ENCODE results near the gene COQ10B.

Gene COQ10B

DNA sequence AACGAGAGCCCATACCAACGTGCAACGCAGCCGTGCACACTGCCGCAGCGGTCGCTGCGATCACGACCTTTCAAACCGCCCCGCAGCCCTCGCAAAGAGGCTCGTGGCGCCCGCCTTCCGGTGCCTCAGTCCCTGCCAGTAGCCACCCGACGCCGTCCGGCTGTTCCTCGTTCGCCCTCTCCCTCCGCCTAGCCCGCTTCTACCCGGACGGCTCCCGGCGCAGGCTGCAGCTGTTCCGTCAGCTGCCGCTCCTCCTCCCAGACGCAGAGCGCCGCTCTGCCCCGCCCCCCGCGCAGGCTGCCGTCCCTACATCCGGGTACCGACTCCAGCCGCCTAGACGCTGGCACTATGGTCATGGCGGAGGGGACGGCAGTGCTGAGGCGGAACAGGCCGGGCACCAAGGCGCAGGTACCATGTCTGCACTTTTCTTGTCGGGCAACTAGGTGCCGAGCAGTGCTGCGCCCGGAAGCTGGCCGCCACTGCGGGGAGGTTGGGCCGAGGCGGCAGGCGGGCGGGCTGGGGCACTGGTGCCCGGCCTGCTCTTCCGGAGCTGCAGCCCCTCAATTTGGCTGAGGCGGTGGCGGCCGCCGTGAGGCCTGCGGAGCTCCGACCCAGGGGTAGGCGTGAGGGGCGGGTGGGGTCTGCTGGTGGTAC lies 62.5 kb downstream of the COQ10B start, which contains the start of gene MOB4:
MOB4 (plus strand) TSS at position 328 of the 654 bp plus-strand sequence; CDS start at position 349, 21 bp downstream.
- Histone ChIP-seq H3K36me3 (peaks cover 8% of the 10 kb centered on the region), H3K4me3 (ENCODE audit: low read depth, low read length) (peak within 1 kb of the TSS; percentile 65), H3K9me3 (ENCODE audit: severe bottlenecking) (no peaks in the 10 kb centered on the region), H3K27ac (peak within 1 kb of the TSS; percentile 93), H3K27me3 (ENCODE audit: insufficient read depth, low read depth, severe bottlenecking) (no peaks in the 10 kb centered on the region)
- TF ChIP-seq, protein P1, sequence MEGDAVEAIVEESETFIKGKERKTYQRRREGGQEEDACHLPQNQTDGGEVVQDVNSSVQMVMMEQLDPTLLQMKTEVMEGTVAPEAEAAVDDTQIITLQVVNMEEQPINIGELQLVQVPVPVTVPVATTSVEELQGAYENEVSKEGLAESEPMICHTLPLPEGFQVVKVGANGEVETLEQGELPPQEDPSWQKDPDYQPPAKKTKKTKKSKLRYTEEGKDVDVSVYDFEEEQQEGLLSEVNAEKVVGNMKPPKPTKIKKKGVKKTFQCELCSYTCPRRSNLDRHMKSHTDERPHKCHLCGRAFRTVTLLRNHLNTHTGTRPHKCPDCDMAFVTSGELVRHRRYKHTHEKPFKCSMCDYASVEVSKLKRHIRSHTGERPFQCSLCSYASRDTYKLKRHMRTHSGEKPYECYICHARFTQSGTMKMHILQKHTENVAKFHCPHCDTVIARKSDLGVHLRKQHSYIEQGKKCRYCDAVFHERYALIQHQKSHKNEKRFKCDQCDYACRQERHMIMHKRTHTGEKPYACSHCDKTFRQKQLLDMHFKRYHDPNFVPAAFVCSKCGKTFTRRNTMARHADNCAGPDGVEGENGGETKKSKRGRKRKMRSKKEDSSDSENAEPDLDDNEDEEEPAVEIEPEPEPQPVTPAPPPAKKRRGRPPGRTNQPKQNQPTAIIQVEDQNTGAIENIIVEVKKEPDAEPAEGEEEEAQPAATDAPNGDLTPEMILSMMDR (IDR thresholded peaks at IDR 0.05; ENCODE audit: low read depth, low read length), result no peak
- DNase-seq, result peak; percentile 96

DNA sequence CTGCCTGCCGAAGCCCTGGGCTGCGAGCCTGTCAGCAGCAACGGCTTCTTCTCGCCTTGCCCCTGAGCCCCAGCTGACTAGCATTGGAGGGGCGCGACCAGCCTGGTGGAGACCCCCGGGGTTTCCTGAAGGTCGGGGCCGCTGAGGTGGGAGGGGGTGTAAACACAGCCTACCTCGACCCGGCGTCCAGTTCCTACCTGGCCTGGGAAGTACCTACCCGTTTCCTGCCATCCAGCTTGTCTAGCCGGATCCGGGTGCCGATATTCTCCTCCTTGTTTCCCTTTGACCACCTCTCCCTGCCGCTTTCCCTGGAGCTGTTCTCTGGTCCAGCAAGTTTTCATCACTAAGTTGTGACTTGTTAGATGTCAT lies 63.0 kb downstream of the COQ10B start:
- peaks cover 8% of the 10 kb centered on the region for H3K36me3 ChIP-seq
- DNase-seq, result no peak
- no peaks in the 10 kb centered on the region for H3K9me3 ChIP-seq (ENCODE audit: severe bottlenecking)
- H3K27ac ChIP-seq, result peak overlapping the region; percentile 93
- H3K4me3 ChIP-seq (ENCODE audit: low read depth, low read length), result peak overlapping the region; percentile 65
- TF ChIP-seq, protein P1 (IDR thresholded peaks at IDR 0.05; ENCODE audit: low read depth, low read length), result no peak
- H3K27me3 ChIP-seq (ENCODE audit: insufficient read depth, low read depth, severe bottlenecking), result no peaks in the 10 kb centered on the region

DNA sequence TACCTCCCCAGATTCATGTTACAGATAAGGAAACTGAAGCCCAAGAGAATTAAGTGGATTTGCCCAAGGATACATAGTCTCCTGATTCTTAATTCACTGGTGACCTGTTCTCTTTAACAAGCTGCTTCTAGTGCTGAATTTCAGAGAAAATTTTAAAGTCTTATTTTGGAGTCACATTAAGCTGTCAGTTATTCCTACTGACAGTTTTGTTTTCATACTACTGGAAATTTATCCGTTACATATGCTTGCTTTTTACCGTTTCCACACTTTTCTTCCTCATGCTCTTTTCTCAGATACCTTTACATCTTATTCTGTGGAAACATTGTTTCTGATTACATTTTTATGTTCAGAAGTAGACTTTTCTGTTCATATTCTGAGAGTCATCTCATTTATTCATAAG lies 63.8 kb downstream of the COQ10B start:
- TF ChIP-seq, protein P1 (IDR thresholded peaks at IDR 0.05; ENCODE audit: low read depth, low read length), result no peak

More for the DNA sequence above, 63.8 kb downstream of the COQ10B start:
- H3K9me3 ChIP-seq (ENCODE audit: severe bottlenecking), result no peaks in the 10 kb centered on the region
- peak overlapping the region; percentile 65 for H3K4me3 ChIP-seq (ENCODE audit: low read depth, low read length)
- no peak for DNase-seq
- no peak overlapping the region for H3K27ac ChIP-seq
- H3K36me3 ChIP-seq, result peaks cover 8% of the 10 kb centered on the region
- no peaks in the 10 kb centered on the region for H3K27me3 ChIP-seq (ENCODE audit: insufficient read depth, low read depth, severe bottlenecking)

Data from WERI-Rb-1 (cell line).